Uterus (tissue), 4 donors: ENCODE data around the gene PTRH2. TPM values are rescaled to one million over a fixed set of nuclear protein-coding genes. Genes with fewer than 3 reads are reported as not detected.

Experiments used
- DNase-seq, 2 donors: peaks; one replicate each; pipeline ENCODE4 v3.0.0-alpha.2; 2019 to 2020
- H3K27ac ChIP-seq, 2 donors: fragments of 200-600 bp; sonication (generic); 1 replicate in 1 of 2; 2 replicates in 1 of 2; pipeline ENCODE4 v1.5.1; 2016 to 2018
- H3K27me3 ChIP-seq, 2 donors: fragments of 200-600 bp; sonication (generic); one replicate each; pipeline ENCODE4 v1.5.1; 2018 to 2019; ENCODE audit warnings: control low read depth in 1 of 2
- H3K36me3 ChIP-seq, 2 donors: fragments of 200-600 bp; sonication (generic); one replicate each; pipeline ENCODE4 v1.5.1; 2019; ENCODE audit warnings: control low read depth in 1 of 2
- H3K4me1 ChIP-seq, 2 donors: fragments of 200-600 bp; sonication (generic); one replicate each; pipeline ENCODE4 v1.5.1; 2018 to 2019; ENCODE audit warnings: control low read depth in 1 of 2
- H3K4me3 ChIP-seq, 2 donors: fragments of 200-600 bp; sonication (generic); 1 replicate in 1 of 2; 2 replicates in 1 of 2; pipeline ENCODE4 v1.5.1; 2018 to 2019; ENCODE audit warnings: mild to moderate bottlenecking in 1 of 2
- H3K9me3 ChIP-seq, 2 donors: fragments of 200-600 bp; sonication (generic); one replicate each; pipeline ENCODE4 v1.5.1; 2019; ENCODE audit warnings: control low read depth in 1 of 2
- POLR2A ChIP-seq, 2 donors: fragments of 450-650 bp; IDR thresholded peaks; one replicate each; pipeline ENCODE4 v1.6.1; 2016; ENCODE audit warnings: antibody characterized with exemption in 2 of 2, mild to moderate bottlenecking in 1 of 2, moderate library complexity in 1 of 2
- intact Hi-C: fragments of 100-400 bp; cut with DNase I; formaldehyde crosslinking; loops from one replicate; pipeline ENCODE4 v1.15.1; 2023; ENCODE audit warnings: low total_unique reads
- total RNA-seq, 4 donors: library from RNA; depleted of rRNA in 3 of 4; stranded (reverse); fragments of >200 nt in 3 of 4; gene quantifications; one replicate each; pipeline versions ENCODE4 v1.1.0 to v1.2.4, GENCODE V29; 2014 to 2023
- TF ChIP-seq, protein P1 (sequence below), 4 experiments: fragments of 200-600 bp in 2 of 4; fragments of 450-650 bp in 2 of 4; sonication (generic) in 2 of 4; IDR thresholded peaks; one replicate each; pipeline ENCODE4 v1.5.1; 2016 to 2019; ENCODE audit warnings: antibody characterized with exemption in 4 of 4, mild to moderate bottlenecking in 2 of 4, moderate library complexity in 1 of 4
- donor health status: DM: yes; HTN: yes; CAD: no.

The PTRH2 gene
- total RNA-seq, 4 donors from 2014 or later: 13.2 to 31.8 (median 24.3) TPM

DNA sequence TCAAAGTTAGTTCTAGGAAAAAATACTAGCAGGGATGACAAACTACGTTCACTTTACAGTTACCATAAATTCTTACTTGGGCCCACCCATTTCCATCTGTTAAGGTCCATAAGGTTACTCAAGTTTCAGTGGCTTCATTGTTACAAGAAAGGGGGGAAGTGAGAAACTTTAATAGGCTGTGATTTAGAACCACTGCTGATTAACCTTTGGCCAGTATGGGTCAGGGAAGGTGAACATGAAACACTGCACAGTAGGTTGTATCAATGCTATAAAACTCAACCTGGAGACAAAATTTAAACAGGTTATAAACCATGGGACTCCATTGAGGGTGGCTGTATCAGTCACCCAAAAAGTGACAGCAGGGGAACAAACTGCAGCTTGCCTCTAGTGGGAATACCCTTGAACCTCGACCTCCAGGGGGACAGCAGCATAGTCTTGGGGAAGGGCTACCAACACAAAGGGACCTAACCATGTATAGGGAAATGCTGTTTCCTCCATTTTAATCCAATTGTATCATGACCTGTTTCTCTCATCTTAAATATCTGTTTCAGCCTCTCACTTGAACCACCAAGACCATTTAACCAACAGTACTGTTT lies 10.4 kb downstream of the PTRH2 start:
- no peaks in the 10 kb centered on the region for H3K9me3 ChIP-seq
- H3K4me1 ChIP-seq: no peaks in the 10 kb centered on the region
- H3K27me3 ChIP-seq: no peaks in the 10 kb centered on the region
- no peak for DNase-seq
- H3K27ac ChIP-seq: no peak overlapping the region
- no peaks in the 10 kb centered on the region for H3K36me3 ChIP-seq
- intact Hi-C loops: no loop called here
- TF ChIP-seq POLR2A (IDR thresholded peaks at IDR 0.05): no peak
- TF ChIP-seq, protein P1, sequence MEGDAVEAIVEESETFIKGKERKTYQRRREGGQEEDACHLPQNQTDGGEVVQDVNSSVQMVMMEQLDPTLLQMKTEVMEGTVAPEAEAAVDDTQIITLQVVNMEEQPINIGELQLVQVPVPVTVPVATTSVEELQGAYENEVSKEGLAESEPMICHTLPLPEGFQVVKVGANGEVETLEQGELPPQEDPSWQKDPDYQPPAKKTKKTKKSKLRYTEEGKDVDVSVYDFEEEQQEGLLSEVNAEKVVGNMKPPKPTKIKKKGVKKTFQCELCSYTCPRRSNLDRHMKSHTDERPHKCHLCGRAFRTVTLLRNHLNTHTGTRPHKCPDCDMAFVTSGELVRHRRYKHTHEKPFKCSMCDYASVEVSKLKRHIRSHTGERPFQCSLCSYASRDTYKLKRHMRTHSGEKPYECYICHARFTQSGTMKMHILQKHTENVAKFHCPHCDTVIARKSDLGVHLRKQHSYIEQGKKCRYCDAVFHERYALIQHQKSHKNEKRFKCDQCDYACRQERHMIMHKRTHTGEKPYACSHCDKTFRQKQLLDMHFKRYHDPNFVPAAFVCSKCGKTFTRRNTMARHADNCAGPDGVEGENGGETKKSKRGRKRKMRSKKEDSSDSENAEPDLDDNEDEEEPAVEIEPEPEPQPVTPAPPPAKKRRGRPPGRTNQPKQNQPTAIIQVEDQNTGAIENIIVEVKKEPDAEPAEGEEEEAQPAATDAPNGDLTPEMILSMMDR (IDR thresholded peaks at IDR 0.05): no peak
- no peak overlapping the region for H3K4me3 ChIP-seq

DNA sequence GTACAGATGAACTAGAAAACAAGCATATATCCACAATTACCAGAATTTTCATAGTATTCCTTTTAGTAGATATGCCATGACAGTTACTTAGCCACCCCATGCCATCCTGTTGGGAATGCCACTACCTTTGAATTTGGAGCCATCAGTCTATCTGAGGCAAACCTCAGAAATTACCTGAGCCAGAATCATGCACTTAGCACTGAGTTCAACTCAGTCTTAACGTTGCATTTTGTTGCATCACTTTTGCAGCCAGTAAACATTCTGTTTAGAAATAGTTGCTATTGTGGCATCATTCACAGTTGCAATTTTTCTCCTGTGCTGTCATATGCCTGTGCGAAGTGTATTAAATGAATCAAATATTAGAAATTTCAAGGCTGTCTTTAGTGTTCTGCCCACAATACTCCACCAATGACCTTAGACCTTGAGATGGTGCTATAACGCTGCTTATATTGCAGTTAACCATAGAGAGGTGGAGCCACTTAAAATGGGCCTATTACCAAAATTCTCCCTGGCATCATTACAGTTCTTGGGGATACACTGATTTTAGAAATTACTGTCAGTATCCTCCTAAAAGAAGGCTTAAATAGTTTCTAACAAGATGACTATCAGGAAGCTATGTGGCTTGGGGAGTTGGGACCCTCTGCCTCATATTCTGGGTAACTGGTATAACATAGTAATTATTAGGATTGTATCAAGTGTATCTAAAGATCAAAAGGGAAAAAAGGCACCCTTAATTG lies 11.1 kb downstream of the PTRH2 start:
- no peak for DNase-seq
- H3K4me3 ChIP-seq: no peak overlapping the region
- no peaks in the 10 kb centered on the region for H3K9me3 ChIP-seq
- no peak overlapping the region for H3K27ac ChIP-seq
- intact Hi-C loops: no loop called here
- no peaks in the 10 kb centered on the region for H3K4me1 ChIP-seq
- TF ChIP-seq, protein P1 (IDR thresholded peaks at IDR 0.05): no peak
- TF ChIP-seq POLR2A (IDR thresholded peaks at IDR 0.05): no peak
- H3K27me3 ChIP-seq: no peaks in the 10 kb centered on the region
- H3K36me3 ChIP-seq: no peaks in the 10 kb centered on the region

DNA sequence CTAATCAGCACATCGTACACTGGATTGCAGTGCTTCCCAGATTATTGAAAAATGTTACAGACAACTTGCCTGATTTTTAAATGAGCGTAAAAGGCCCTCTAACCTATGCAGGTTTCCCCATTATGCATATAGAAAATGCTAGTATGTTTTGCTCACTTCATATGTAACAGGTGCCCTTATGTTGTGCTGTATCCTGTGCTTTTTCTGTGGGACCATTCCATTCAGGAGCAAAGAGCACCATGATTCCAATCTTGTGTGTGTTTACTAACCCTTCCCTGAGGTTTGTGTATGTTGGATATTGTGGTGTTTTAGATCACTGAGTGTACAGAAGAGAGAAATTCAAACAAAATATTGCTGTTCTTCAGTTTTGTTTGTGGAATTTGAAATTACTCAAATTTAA lies 12.9 kb downstream of the PTRH2 start:
- TF ChIP-seq, protein P1 (IDR thresholded peaks at IDR 0.05): no peak
- TF ChIP-seq POLR2A (IDR thresholded peaks at IDR 0.05): no peak
- no peak for DNase-seq
- Histone ChIP-seq H3K4me1 (no peaks in the 10 kb centered on the region), H3K27me3 (no peaks in the 10 kb centered on the region), H3K9me3 (no peaks in the 10 kb centered on the region), H3K36me3 (no peaks in the 10 kb centered on the region), H3K4me3 (no peak overlapping the region), H3K27ac (no peak overlapping the region)
- intact Hi-C loops: no loop called here

DNA sequence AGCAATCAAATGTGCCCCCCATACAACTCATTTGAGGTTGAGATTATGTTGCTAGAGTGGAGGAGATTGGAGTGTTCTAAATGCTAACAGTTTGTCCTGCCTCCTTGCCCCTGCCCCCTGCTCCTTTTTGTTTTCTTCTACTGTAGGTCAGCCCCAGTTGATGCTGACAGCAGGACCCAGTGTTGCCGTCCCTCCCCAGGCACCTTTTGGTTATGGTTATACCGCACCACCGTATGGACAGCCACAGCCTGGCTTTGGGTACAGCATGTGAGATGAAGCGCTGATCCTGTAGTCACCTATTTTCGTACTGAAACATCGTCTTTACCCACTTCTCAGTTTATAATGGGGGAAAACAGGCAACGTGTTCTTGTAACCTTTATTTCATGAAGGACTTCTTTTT lies 13.6 kb downstream of the PTRH2 start:
- H3K4me3 ChIP-seq: no peak overlapping the region
- H3K9me3 ChIP-seq: no peaks in the 10 kb centered on the region
- H3K27ac ChIP-seq: no peak overlapping the region
- DNase-seq: no peak
- H3K36me3 ChIP-seq: no peaks in the 10 kb centered on the region
- no peaks in the 10 kb centered on the region for H3K27me3 ChIP-seq
- intact Hi-C loops: no loop called here
- TF ChIP-seq, protein P1 (IDR thresholded peaks at IDR 0.05): no peak
- no peak for TF ChIP-seq POLR2A (IDR thresholded peaks at IDR 0.05)
- H3K4me1 ChIP-seq: no peaks in the 10 kb centered on the region

DNA sequence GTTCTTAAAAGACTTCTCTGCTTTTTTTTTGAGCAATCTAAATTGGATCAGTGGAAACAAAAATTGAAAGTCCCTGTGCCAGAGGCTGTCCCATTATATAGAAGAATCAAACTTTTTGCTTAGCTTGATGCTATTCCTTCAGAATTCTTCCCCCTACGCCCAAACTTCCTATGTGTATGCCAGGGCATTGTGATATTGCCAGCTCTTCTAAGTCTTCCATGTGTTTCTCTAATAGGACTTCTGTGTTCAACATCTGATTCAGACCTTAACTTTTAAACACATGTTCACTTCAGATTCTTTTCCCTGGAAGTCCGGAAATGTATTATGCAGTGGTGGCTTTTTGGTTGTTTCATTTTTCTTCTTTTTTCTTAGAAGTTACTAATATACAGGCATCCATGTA lies 18.7 kb downstream of the PTRH2 start:
- no peak overlapping the region for H3K4me3 ChIP-seq
- no peaks in the 10 kb centered on the region for H3K9me3 ChIP-seq
- H3K27ac ChIP-seq: no peak overlapping the region
- no peak for TF ChIP-seq POLR2A (IDR thresholded peaks at IDR 0.05)
- TF ChIP-seq, protein P1 (IDR thresholded peaks at IDR 0.05): no peak
- H3K27me3 ChIP-seq: no peaks in the 10 kb centered on the region
- intact Hi-C loops: no loop called here
- DNase-seq: no peak
- no peaks in the 10 kb centered on the region for H3K4me1 ChIP-seq
- no peaks in the 10 kb centered on the region for H3K36me3 ChIP-seq
